Measurements from ENCODE around the gene COLEC11.
"Not testable (repeated sequence)": the region's sequence is repeated elsewhere in the genome, so short reads cannot be mapped to it uniquely, and the experiment has no call there.

Gene COLEC11

GRCh38 chr2:3606028-3606369 is 11.1 kb downstream of the COLEC11 start:
- no peak for DNase-seq (ENCODE audit: low read depth)

- DNase-seq (ENCODE audit: low read depth): no peak
Observed at GRCh38 chr2:3606370-3607201, 11.7 kb downstream of the COLEC11 start.

GRCh38 chr2:3608373-3609278 is 13.7 kb downstream of the COLEC11 start:
- no peak for DNase-seq (ENCODE audit: low read depth)

GRCh38 chr2:3609279-3609673 is 14.4 kb downstream of the COLEC11 start:
- DNase-seq (ENCODE audit: low read depth): not testable (repeated sequence)

- no peak for DNase-seq (ENCODE audit: low read depth)
Observed at GRCh38 chr2:3610415-3610814, 15.5 kb downstream of the COLEC11 start.

- no peak for DNase-seq (ENCODE audit: low read depth)
Observed at GRCh38 chr2:3610881-3611505, 16.1 kb downstream of the COLEC11 start.

GRCh38 chr2:3611589-3611988 is 16.7 kb downstream of the COLEC11 start:
- DNase-seq (ENCODE audit: low read depth): no peak

GRCh38 chr2:3612639-3613523 is 18.0 kb downstream of the COLEC11 start:
- DNase-seq (ENCODE audit: low read depth): no peak

GRCh38 chr2:3613524-3613905 is 18.6 kb downstream of the COLEC11 start:
- DNase-seq (ENCODE audit: low read depth): no peak

GRCh38 chr2:3614743-3615142 is 19.8 kb downstream of the COLEC11 start:
- DNase-seq (ENCODE audit: low read depth): not testable (repeated sequence)

GRCh38 chr2:3615541-3616200 is 20.8 kb downstream of the COLEC11 start:
- not testable (repeated sequence) for DNase-seq (ENCODE audit: low read depth)

- not testable (repeated sequence) for DNase-seq (ENCODE audit: low read depth)
Observed at GRCh38 chr2:3616435-3617197, 21.7 kb downstream of the COLEC11 start.

- no peak for DNase-seq (ENCODE audit: low read depth)
Observed at GRCh38 chr2:3617198-3617890, 22.4 kb downstream of the COLEC11 start.

- DNase-seq (ENCODE audit: low read depth): no peak
Observed at GRCh38 chr2:3618367-3618766, 23.5 kb downstream of the COLEC11 start.

- no peak for DNase-seq (ENCODE audit: low read depth)
Observed at GRCh38 chr2:3619033-3619432, 24.1 kb downstream of the COLEC11 start.

GRCh38 chr2:3619661-3620060 is 24.7 kb downstream of the COLEC11 start:
- not testable (repeated sequence) for DNase-seq (ENCODE audit: low read depth)

- DNase-seq (ENCODE audit: low read depth): no peak
Observed at GRCh38 chr2:3620834-3621233, 25.9 kb downstream of the COLEC11 start.

GRCh38 chr2:3622967-3623366 is 28.1 kb downstream of the COLEC11 start:
- no peak for DNase-seq (ENCODE audit: low read depth)

GRCh38 chr2:3624059-3624794 is 29.3 kb downstream of the COLEC11 start:
- DNase-seq (ENCODE audit: low read depth): no peak
